OCI-LY7 (cell line): ENCODE measurements around the gene PFN1. TPM values are rescaled to one million over a fixed set of nuclear protein-coding genes. Genes with fewer than 3 reads are reported as not detected.

Experiments
- BruUV-seq: library from RNA; stranded (reverse); fragments of 400-500 nt; replicated peaks from 2 replicates; lab custom pipeline; 2021; lab: Mats Ljungman, UMichigan
- CTCF ChIA-PET: fragments of 300-600 bp; sonication (Branson Sonifier 250); formaldehyde crosslinking; loops from one replicate; lab custom pipeline; 2022; ENCODE audit warnings: antibody characterized with exemption; ENCODE audit not compliant: unreplicated experiment; lab: Charles Lee
- POLR2A ChIA-PET: fragments of 300-600 bp; sonication (Branson Sonifier 250); formaldehyde crosslinking; loops from one replicate; lab custom pipeline; 2022; ENCODE audit warnings: antibody characterized with exemption; lab: Charles Lee
- DNase-seq: peaks from one replicate; pipeline ENCODE4 v3.0.0-alpha.2; 2015; ENCODE audit warnings: low spot score
- H2AFZ ChIP-seq: fragments of 200-600 bp; sonication (generic), shearing (Covaris generic); 2 replicates; pipeline ENCODE4 v1.6.1; 2014; ENCODE audit warnings: mild to moderate bottlenecking, antibody characterized with exemption, low read length, moderate library complexity
- H3K27ac ChIP-seq: fragments of 200-600 bp; sonication (generic); 2 replicates; pipeline ENCODE4 v1.5.1; 2014; ENCODE audit warnings: mixed run types, low read depth, mild to moderate bottlenecking, moderate library complexity, low read length, inconsistent platforms; ENCODE audit not compliant: poor library complexity, severe bottlenecking
- H3K36me3 ChIP-seq: fragments of 200-600 bp; sonication (generic); 2 replicates; pipeline ENCODE4 v1.6.1; 2014; ENCODE audit warnings: mild to moderate bottlenecking, antibody characterized with exemption, low read length, moderate library complexity, mixed read lengths; ENCODE audit not compliant: insufficient read depth
- H3K4me1 ChIP-seq: fragments of 200-600 bp; sonication (generic); 2 replicates; pipeline ENCODE4 v1.5.1; 2014; ENCODE audit warnings: mild to moderate bottlenecking, low read length; ENCODE audit not compliant: insufficient read depth, poor library complexity, severe bottlenecking
- H3K4me2 ChIP-seq: fragments of 200-600 bp; sonication (generic); 2 replicates; pipeline ENCODE4 v1.6.1; 2014; ENCODE audit warnings: mild to moderate bottlenecking, low read length
- H3K4me3 ChIP-seq: fragments of 200-600 bp; sonication (generic); 2 replicates; pipeline ENCODE4 v1.5.1; 2014; ENCODE audit warnings: mild to moderate bottlenecking, low read depth, low read length; ENCODE audit not compliant: poor library complexity, severe bottlenecking
- H3K79me2 ChIP-seq: fragments of 200-600 bp; sonication (generic); 2 replicates; pipeline ENCODE4 v1.6.1; 2016; ENCODE audit warnings: low read depth, mild to moderate bottlenecking, low read length, moderate library complexity, mixed read lengths; ENCODE audit not compliant: insufficient read depth
- H3K9me2 ChIP-seq: fragments of 200-600 bp; sonication (generic); 2 replicates; pipeline ENCODE4 v1.6.1; 2016; ENCODE audit warnings: mild to moderate bottlenecking, low read length, mixed read lengths; ENCODE audit not compliant: insufficient read depth
- H3K9me3 ChIP-seq: fragments of 200-600 bp; sonication (generic); 2 replicates; pipeline ENCODE4 v1.6.1; 2014; ENCODE audit warnings: mild to moderate bottlenecking, mixed run types, low read length, mixed read lengths
- H4K20me1 ChIP-seq: fragments of 200-600 bp; sonication (generic); 2 replicates; pipeline ENCODE4 v1.6.1; 2014; ENCODE audit warnings: mild to moderate bottlenecking, antibody characterized with exemption, low read length, moderate library complexity, mixed read lengths; ENCODE audit not compliant: insufficient read depth
- EZH2phosphoT487 ChIP-seq: fragments of 200-600 bp; sonication (generic); IDR thresholded peaks from 2 replicates; pipeline ENCODE4 v1.6.1; 2018; ENCODE audit warnings: low read depth, borderline replicate concordance, mild to moderate bottlenecking, mixed run types, antibody characterized with exemption, low read length, moderate library complexity, mixed read lengths
- intact Hi-C: fragments of 100-400 bp; cut with micrococcal nuclease; formaldehyde crosslinking; loops from one replicate; pipeline ENCODE4 v1.10.0; 2022; ENCODE audit not compliant: unreplicated experiment
- total RNA-seq, 2 experiments: library from RNA; depleted of rRNA in 1 of 2; stranded (reverse); fragments of >200 nt in 1 of 2; shearing (Covaris generic) in 1 of 2; gene quantifications; 2 replicates each; pipeline ENCODE4 v1.2.3, GENCODE V29; 2014 to 2022
- TF ChIP-seq, protein P1 (sequence below): fragments of 200-600 bp; sonication (generic); conservative IDR thresholded peaks from 2 replicates; pipeline ENCODE4 v1.5.1; 2014; ENCODE audit warnings: mild to moderate bottlenecking, antibody characterized with exemption, low read length, moderate library complexity, mixed read lengths

Gene PFN1
- total RNA-seq, 2 experiments from 2014 or later: 1,053 TPM

DNA sequence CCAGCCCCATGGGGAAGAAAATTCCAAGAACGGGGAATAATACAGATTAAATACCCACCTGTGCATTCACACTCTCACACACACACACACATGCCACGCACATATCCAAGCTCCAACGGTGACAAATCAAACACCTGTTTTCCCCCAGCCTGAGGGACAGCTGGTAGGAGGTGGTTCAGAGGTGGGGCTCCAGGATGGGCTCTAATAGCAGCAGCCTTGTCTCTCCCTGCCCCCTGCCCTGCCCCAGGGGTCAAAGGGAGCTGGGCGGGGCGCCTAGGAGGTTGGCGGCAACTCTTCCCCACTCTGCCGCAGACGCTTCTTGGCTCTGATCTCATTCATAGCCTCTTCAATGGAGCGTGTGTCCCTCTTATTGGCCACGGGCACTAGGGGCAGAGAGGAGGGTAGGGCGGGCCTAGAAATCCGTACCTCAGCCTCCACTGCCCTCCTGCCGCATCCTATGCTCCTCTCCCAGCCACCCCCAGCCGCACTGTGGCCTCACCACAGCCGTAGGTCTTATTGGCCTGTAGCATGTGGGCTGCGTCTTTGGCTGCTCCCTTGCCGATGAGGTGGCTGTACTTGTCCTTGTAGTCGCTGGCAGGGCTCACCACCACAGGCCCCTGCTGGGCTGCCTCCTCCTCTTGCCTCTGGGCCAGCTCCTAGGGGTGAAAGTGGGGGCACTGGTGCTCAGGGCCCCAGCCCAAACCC, 11.1 kb upstream of the PFN1 start:
- POLR2A ChIA-PET: interaction anchor here (1.1 kb wide), 1 partner anchor 37 kb away, joined by 3 read pairs; no protein-coding TSS in a partner anchor
- Histone ChIP-seq H3K4me3 (no peak overlapping the region), H3K4me1 (peaks cover 7% of the 10 kb centered on the region), H3K79me2 (no peaks in the 10 kb centered on the region), H3K9me3 (no peaks in the 10 kb centered on the region), H3K4me2 (no peak overlapping the region), H3K36me3 (peaks cover 14% of the 10 kb centered on the region), H4K20me1 (no peaks in the 10 kb centered on the region), H3K9me2 (no peaks in the 10 kb centered on the region), H3K27ac (no peak overlapping the region), H2AFZ (no peak overlapping the region)
- DNase-seq: no peak
- TF ChIP-seq, protein P1, sequence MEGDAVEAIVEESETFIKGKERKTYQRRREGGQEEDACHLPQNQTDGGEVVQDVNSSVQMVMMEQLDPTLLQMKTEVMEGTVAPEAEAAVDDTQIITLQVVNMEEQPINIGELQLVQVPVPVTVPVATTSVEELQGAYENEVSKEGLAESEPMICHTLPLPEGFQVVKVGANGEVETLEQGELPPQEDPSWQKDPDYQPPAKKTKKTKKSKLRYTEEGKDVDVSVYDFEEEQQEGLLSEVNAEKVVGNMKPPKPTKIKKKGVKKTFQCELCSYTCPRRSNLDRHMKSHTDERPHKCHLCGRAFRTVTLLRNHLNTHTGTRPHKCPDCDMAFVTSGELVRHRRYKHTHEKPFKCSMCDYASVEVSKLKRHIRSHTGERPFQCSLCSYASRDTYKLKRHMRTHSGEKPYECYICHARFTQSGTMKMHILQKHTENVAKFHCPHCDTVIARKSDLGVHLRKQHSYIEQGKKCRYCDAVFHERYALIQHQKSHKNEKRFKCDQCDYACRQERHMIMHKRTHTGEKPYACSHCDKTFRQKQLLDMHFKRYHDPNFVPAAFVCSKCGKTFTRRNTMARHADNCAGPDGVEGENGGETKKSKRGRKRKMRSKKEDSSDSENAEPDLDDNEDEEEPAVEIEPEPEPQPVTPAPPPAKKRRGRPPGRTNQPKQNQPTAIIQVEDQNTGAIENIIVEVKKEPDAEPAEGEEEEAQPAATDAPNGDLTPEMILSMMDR: no peak
- no peak for TF ChIP-seq EZH2phosphoT487
- BruUV-seq: TSS peak; percentile 88
- intact Hi-C loops: no loop called here
- CTCF ChIA-PET: no interaction called here

- H3K79me2 ChIP-seq: no peaks in the 10 kb centered on the region
- H3K27ac ChIP-seq: no peak overlapping the region
- no peaks in the 10 kb centered on the region for H3K9me3 ChIP-seq
- no peaks in the 10 kb centered on the region for H3K9me2 ChIP-seq
- BruUV-seq: no TSS peak
- H3K4me3 ChIP-seq: no peak overlapping the region
- H3K4me2 ChIP-seq: no peak overlapping the region
- H3K36me3 ChIP-seq: peaks cover 14% of the 10 kb centered on the region
- H3K4me1 ChIP-seq: peaks cover 7% of the 10 kb centered on the region
- H4K20me1 ChIP-seq: no peaks in the 10 kb centered on the region
- TF ChIP-seq, protein P1: no peak
- no peak for TF ChIP-seq EZH2phosphoT487
- ChIA-PET CTCF (no interaction called here), POLR2A (interaction anchor here (0.5 to 2.0 kb wide), 4 partner anchors 9 to 877 kb away, joined by 3 to 8 read pairs (median 5); partner anchors contain the start of gene SPAG7)
- H2AFZ ChIP-seq: no peak overlapping the region
- DNase-seq: no peak
- intact Hi-C loops: no loop called here
Observed at GRCh38 chr17:4958102-4958501, 9.8 kb upstream of the PFN1 start.

DNA sequence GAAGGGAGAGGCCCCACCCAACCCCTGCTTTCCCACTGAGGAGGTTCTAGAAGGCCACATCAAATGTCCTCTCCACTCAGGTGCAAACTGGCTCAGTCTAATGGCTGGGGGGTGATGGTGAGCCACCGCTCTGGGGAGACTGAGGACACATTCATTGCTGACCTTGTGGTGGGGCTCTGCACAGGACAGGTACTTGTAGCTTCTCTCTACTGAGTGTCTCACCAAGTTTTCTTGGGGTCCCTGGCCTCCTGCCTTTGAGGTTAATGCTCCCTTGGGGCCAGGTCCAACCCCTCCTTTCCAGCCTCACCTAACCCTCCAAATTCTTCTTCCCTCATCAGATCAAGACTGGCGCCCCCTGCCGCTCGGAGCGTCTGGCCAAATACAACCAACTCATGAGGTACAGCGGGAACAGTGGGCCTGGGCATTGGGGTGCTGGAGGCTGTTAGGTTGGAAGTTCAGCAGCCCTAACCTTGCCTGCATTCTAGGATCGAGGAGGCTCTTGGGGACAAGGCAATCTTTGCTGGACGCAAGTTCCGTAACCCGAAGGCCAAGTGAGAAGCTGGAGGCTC, 8.2 kb upstream of the PFN1 start:
- Histone ChIP-seq H3K4me1 (peaks cover 12% of the 10 kb centered on the region), H4K20me1 (no peaks in the 10 kb centered on the region), H3K4me3 (no peak overlapping the region), H3K27ac (no peak overlapping the region), H3K9me3 (no peaks in the 10 kb centered on the region), H2AFZ (no peak overlapping the region), H3K79me2 (no peaks in the 10 kb centered on the region), H3K36me3 (peaks cover 14% of the 10 kb centered on the region), H3K9me2 (no peaks in the 10 kb centered on the region), H3K4me2 (no peak overlapping the region)
- BruUV-seq: no TSS peak
- intact Hi-C loops: no loop called here
- POLR2A ChIA-PET: interaction anchor here (2.0 kb wide), 1 partner anchor 10 kb away, joined by 8 read pairs; the partner anchor contains the start of gene SPAG7
- peak; percentile 47 for DNase-seq
- no peak for TF ChIP-seq EZH2phosphoT487
- TF ChIP-seq, protein P1: peak; percentile 79
- CTCF ChIA-PET: no interaction called here
